Neuronal stem cell (in vitro differentiated cells): Measurements from ENCODE around the gene MRPL52.
"Not testable (repeated sequence)": the region's sequence is repeated elsewhere in the genome, so short reads cannot be mapped to it uniquely, and the experiment has no call there.

Experiments
- DNase-seq: peaks from one replicate; pipeline ENCODE4 v3.0.0-alpha.2; 2013; ENCODE audit warnings: low spot score
- H2AFZ ChIP-seq: one replicate; pipeline ENCODE4 v1.6.1; 2013; ENCODE audit warnings: mild to moderate bottlenecking, low read length, inconsistent platforms
- H2AK5ac ChIP-seq: 2 replicates; pipeline ENCODE4 v1.6.1; 2013; ENCODE audit warnings: low read depth, mild to moderate bottlenecking, inconsistent platforms, low read length, moderate library complexity, mixed read lengths
- H2BK120ac ChIP-seq: 2 replicates; pipeline ENCODE4 v1.6.1; 2013; ENCODE audit warnings: low read depth, mild to moderate bottlenecking, inconsistent platforms, low read length, moderate library complexity, mixed read lengths
- H2BK12ac ChIP-seq: one replicate; pipeline ENCODE4 v1.6.1; 2013; ENCODE audit warnings: low read length, inconsistent platforms
- H2BK15ac ChIP-seq: 2 replicates; pipeline ENCODE4 v1.6.1; 2013; ENCODE audit warnings: mild to moderate bottlenecking, low read length, inconsistent platforms, mixed read lengths
- H2BK5ac ChIP-seq: one replicate; pipeline ENCODE4 v1.6.1; 2013; ENCODE audit warnings: inconsistent platforms, mild to moderate bottlenecking, low read length, moderate library complexity
- H3K14ac ChIP-seq: one replicate; pipeline ENCODE4 v1.6.1; 2013; ENCODE audit warnings: low read length, inconsistent platforms
- H3K18ac ChIP-seq: 2 replicates; pipeline ENCODE4 v1.6.1; 2013; ENCODE audit warnings: low read length, inconsistent platforms
- H3K23ac ChIP-seq: 2 replicates; pipeline ENCODE4 v1.6.1; 2013; ENCODE audit warnings: low read depth, mild to moderate bottlenecking, mixed read lengths, low read length, inconsistent platforms; ENCODE audit not compliant: poor library complexity
- H3K27ac ChIP-seq: replicated peaks from 3 replicates; pipeline ENCODE4 v1.5.1; 2013; ENCODE audit warnings: low read length, inconsistent platforms
- H3K27me3 ChIP-seq, 3 experiments: 2 replicates each; pipeline ENCODE4 v1.6.1; 2013; ENCODE audit warnings: low read length in 3 of 3, mild to moderate bottlenecking in 2 of 3, inconsistent platforms in 1 of 3, low read depth in 1 of 3, mixed read lengths in 1 of 3, moderate library complexity in 1 of 3; ENCODE audit not compliant: control insufficient read depth in 3 of 3, insufficient read depth in 3 of 3
- H3K36me3 ChIP-seq, 2 donors: replicated peaks in 1 of 2; 2 replicates each; pipeline ENCODE4 v1.6.1; 2013; ENCODE audit warnings: low read length in 2 of 2; ENCODE audit not compliant: control insufficient read depth in 2 of 2, insufficient read depth in 2 of 2
- H3K4ac ChIP-seq: 2 replicates; pipeline ENCODE4 v1.6.1; 2013; ENCODE audit warnings: inconsistent platforms, mild to moderate bottlenecking, low read length, moderate library complexity
- H3K4me1 ChIP-seq, 2 donors: 1 replicate in 1 of 2; 2 replicates in 1 of 2; pipeline ENCODE4 v1.6.1; 2013; ENCODE audit warnings: low read length in 2 of 2, low read depth in 1 of 2; ENCODE audit not compliant: control insufficient read depth in 2 of 2, insufficient read depth in 1 of 2
- H3K4me2 ChIP-seq: one replicate; pipeline ENCODE4 v1.6.1; 2013; ENCODE audit warnings: mild to moderate bottlenecking, low read length, inconsistent platforms; ENCODE audit not compliant: insufficient read depth, poor library complexity, severe bottlenecking
- H3K4me3 ChIP-seq, 2 donors: 2 replicates each; pipeline ENCODE4 v1.5.1; 2013; ENCODE audit warnings: low read length in 2 of 2, mild to moderate bottlenecking in 2 of 2, inconsistent platforms in 1 of 2, moderate library complexity in 1 of 2
- H3K79me1 ChIP-seq: one replicate; pipeline ENCODE4 v1.6.1; 2013; ENCODE audit warnings: low read depth, mild to moderate bottlenecking, inconsistent platforms, low read length, moderate library complexity
- H3K9ac ChIP-seq: one replicate; pipeline ENCODE4 v1.6.1; 2013; ENCODE audit warnings: mild to moderate bottlenecking, low read depth, low read length, inconsistent platforms; ENCODE audit not compliant: poor library complexity
- H3K9me3 ChIP-seq, 2 donors: replicated peaks in 1 of 2; 2 replicates each; pipeline versions ENCODE3 to v1.6.1; 2013; ENCODE audit warnings: low read length in 2 of 2, mild to moderate bottlenecking in 2 of 2, inconsistent platforms in 1 of 2, low read depth in 1 of 2, mixed read lengths in 1 of 2, moderate library complexity in 1 of 2; ENCODE audit not compliant: control insufficient read depth in 2 of 2, insufficient read depth in 1 of 2
- H4K8ac ChIP-seq: one replicate; pipeline ENCODE4 v1.6.1; 2013; ENCODE audit warnings: low read depth, mild to moderate bottlenecking, inconsistent platforms, low read length, moderate library complexity
- H4K91ac ChIP-seq: one replicate; pipeline ENCODE4 v1.6.1; 2013; ENCODE audit warnings: low read length, low read depth, mild to moderate bottlenecking, inconsistent platforms; ENCODE audit not compliant: poor library complexity
- WGBS, 2 donors: extraction: QIAGEN DNeasy Blood & Tissue Kit; methylation state at CpG; one replicate each; pipeline ENCODE4 v1.1.7; 2013; ENCODE audit warnings: missing lambda C conversion rate in 2 of 2, mixed read lengths in 1 of 2; ENCODE audit not compliant: insufficient read length in 2 of 2, insufficient replicate concordance in 1 of 2; ENCODE audit errors: extremely low coverage in 2 of 2; 5-methylcytosine and 5-hydroxymethylcytosine counted together

The MRPL52 gene

DNA sequence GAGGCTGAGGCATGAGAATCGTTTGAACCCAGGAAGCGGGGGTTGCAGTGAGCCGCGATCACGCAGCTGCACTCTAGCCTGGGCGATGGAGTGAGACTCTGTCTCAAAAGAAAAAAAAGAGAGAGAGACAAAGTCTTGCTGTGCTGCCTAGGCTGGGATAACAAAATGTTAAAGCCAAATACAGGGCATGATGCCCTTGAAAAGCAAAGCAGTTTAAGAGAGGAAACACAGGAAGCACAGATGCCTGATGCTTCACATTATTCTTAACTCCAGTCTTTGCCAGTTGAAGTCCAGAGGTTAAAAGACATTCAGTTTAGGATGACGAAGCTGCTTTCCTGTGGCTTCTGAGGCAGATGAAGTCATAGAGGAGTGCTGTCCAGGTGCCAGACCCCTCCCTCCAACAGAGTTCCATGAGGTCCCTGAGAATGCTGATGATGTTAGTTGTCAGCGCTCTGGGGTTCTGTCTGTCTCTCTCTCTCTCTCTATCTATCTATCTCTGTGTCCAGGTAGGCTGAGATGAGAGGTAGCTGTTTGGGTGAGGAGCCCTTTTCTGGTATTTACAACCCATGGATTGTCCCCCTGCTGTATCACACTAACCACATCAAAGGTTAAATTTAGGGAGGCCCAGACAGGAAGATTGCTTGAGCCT, 4.9 kb upstream of the MRPL52 start:
- DNase-seq = no peak
- peaks cover 0 to 6% (median 3%) of the 10 kb centered on the region in 3 experiments for H3K27me3 ChIP-seq
- H2BK5ac ChIP-seq = no peak overlapping the region

GRCh38 chr14:22829076-22829660, 519 bp upstream of the MRPL52 start:
- not testable (repeated sequence) for H4K8ac ChIP-seq, H2BK15ac ChIP-seq, H2BK5ac ChIP-seq, H4K91ac ChIP-seq, H2BK12ac ChIP-seq, DNase-seq, H3K79me1 ChIP-seq, H3K23ac ChIP-seq, H3K18ac ChIP-seq, H3K4me1 ChIP-seq, H3K14ac ChIP-seq, H2AK5ac ChIP-seq, H3K4ac ChIP-seq, H3K27ac ChIP-seq, H2BK120ac ChIP-seq, H3K9me3 ChIP-seq, H3K9ac ChIP-seq, H3K27me3 ChIP-seq
- Histone ChIP-seq H3K36me3 (peaks cover 6 to 28% of the 10 kb centered on the region in 2 donors), H3K4me3 (peak overlapping the region in 1 of 2 donors; percentile 89), H2AFZ (peak overlapping the region; percentile 97), H3K4me2 (peak overlapping the region; percentile 39)
- WGBS, 2 donors = no CpG with 5 or more reads among the region's 12 CpGs

More for the DNA sequence above, 4.9 kb upstream of the MRPL52 start:
- no CpG with 5 or more reads among the region's 8 CpGs for WGBS, 2 donors
- no peak overlapping the region for H3K9ac ChIP-seq
- H3K79me1 ChIP-seq = no peaks in the 10 kb centered on the region
- H4K91ac ChIP-seq = no peak overlapping the region
- H3K4me3 ChIP-seq = no peak overlapping the region
- H2AFZ ChIP-seq = peak overlapping the region; percentile 77
- H2BK12ac ChIP-seq = no peak overlapping the region
- H3K36me3 ChIP-seq = no peaks in the 10 kb centered on the region
- H3K4me1 ChIP-seq = peaks cover 0 to 11% of the 10 kb centered on the region in 2 donors
- no peak overlapping the region for H2BK15ac ChIP-seq
- no peak overlapping the region for H3K14ac ChIP-seq
- H2BK120ac ChIP-seq = no peak overlapping the region
- no peaks in the 10 kb centered on the region for H3K9me3 ChIP-seq
- H3K4me2 ChIP-seq = no peak overlapping the region
- no peak overlapping the region for H3K4ac ChIP-seq
- no peak overlapping the region for H3K27ac ChIP-seq
- H2AK5ac ChIP-seq = no peak overlapping the region
- H4K8ac ChIP-seq = no peak overlapping the region
- H3K23ac ChIP-seq = no peak overlapping the region
- no peak overlapping the region for H3K18ac ChIP-seq

GRCh38 chr14:22830443-22831010, 840 bp downstream of the MRPL52 start:
- no peak overlapping the region for H4K8ac ChIP-seq
- H3K4me1 ChIP-seq = peaks cover 3 to 5% of the 10 kb centered on the region in 2 donors
- WGBS, 2 donors = no CpG with 5 or more reads among the region's 3 CpGs
- peak overlapping the region; percentile 97 for H2AFZ ChIP-seq
- no peak overlapping the region for H2BK15ac ChIP-seq
- peaks cover 11 to 41% of the 10 kb centered on the region in 2 donors for H3K36me3 ChIP-seq
- no peak overlapping the region for H3K18ac ChIP-seq
- H3K27me3 ChIP-seq = no peaks in the 10 kb centered on the region
- H3K27ac ChIP-seq = no peak overlapping the region
- H3K79me1 ChIP-seq = peaks cover 3% of the 10 kb centered on the region
- H3K23ac ChIP-seq = no peak overlapping the region
- DNase-seq = no peak
- H3K9me3 ChIP-seq = no peaks in the 10 kb centered on the region
- H2BK12ac ChIP-seq = no peak overlapping the region
- peak overlapping the region; percentile 89 to 95 for H3K4me3 ChIP-seq
- H2AK5ac ChIP-seq = no peak overlapping the region
- H2BK120ac ChIP-seq = no peak overlapping the region
- no peak overlapping the region for H3K9ac ChIP-seq
- no peak overlapping the region for H2BK5ac ChIP-seq
- no peak overlapping the region for H4K91ac ChIP-seq
- H3K4ac ChIP-seq = no peak overlapping the region
- H3K4me2 ChIP-seq = peak overlapping the region; percentile 83
- no peak overlapping the region for H3K14ac ChIP-seq

DNA sequence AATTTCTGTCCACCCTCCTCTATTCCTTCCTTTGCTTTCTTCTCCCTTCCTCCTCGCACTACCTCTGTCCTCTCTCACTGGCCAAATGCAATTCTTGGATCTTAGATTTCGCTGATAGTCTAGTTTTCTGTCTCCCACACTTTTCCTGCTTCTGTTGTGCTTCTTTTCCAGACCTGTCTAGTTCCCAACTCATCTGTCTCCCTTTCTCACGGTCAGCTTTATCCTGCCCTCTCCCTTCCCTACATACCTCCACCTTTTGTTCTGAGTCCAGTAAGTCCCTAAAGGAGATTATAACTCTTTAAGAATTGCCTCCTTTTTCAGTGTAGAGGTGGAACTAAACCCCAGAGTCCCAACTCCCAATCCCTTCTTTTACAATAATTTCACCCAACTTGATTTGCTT, 5.8 kb downstream of the MRPL52 start:
- Histone ChIP-seq H2BK15ac (no peak overlapping the region), H4K8ac (no peak overlapping the region), H3K4me3 (no peak overlapping the region), H3K27ac (no peak overlapping the region), H3K18ac (no peak overlapping the region), H3K23ac (no peak overlapping the region), H2BK5ac (no peak overlapping the region), H3K4me2 (no peak overlapping the region), H3K9ac (no peak overlapping the region), H2BK12ac (no peak overlapping the region), H3K36me3 (peaks cover 11 to 44% of the 10 kb centered on the region in 2 donors), H3K27me3 (peaks cover 0 to 24% (median 3%) of the 10 kb centered on the region in 3 experiments), H3K9me3 (peaks cover 0 to 5% of the 10 kb centered on the region in 2 donors), H2AFZ (no peak overlapping the region), H4K91ac (no peak overlapping the region), H2BK120ac (no peak overlapping the region), H3K79me1 (no peaks in the 10 kb centered on the region), H3K4ac (no peak overlapping the region), H3K14ac (no peak overlapping the region), H2AK5ac (no peak overlapping the region), H3K4me1 (peaks cover 3 to 8% of the 10 kb centered on the region in 2 donors)
- no CpG with 5 or more reads among the region's 3 CpGs for WGBS, 2 donors
- no peak for DNase-seq
